ENCODE data around the gene SLK.

GRCh38 chr10:104013489-104013888 lies 46.5 kb downstream of the SLK start:
- no peak for TF ChIP-seq EP300 (IDR thresholded peaks at IDR 0.05)
- no peak for TF ChIP-seq CTCF (IDR thresholded peaks at IDR 0.05)
